GM12873 (cell line): Measurements from ENCODE around the gene CDK13.

Experiments
- TF ChIP-seq, protein P1 (sequence below): IDR thresholded peaks from 2 replicates; pipeline ENCODE4 v1.5.1; 2012; ENCODE audit warnings: low read depth, mild to moderate bottlenecking, moderate library complexity, low read length, control low read depth; ENCODE audit not compliant: insufficient read depth; ENCODE audit errors: missing control alignments

CDK13 gene

DNA sequence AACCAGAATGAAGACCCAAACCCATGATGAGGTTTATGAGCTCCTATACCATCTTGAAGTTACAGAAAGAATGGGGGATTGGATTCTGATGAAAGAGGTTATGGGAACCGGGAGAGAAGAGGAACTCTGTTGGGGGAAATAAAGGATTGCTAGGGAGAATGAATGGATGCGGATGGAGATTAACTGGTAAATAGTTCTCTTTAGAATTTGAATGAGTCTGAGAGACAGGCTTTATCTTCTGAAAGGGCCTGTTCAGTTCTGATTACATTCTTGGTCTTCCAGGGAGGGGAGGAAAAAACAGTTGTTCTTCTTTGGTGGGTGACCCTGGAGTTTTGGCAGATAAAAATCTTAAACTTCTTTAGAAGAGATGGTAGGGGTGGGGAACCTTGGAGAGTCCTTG, 198.6 kb downstream of the CDK13 start:
- TF ChIP-seq, protein P1, sequence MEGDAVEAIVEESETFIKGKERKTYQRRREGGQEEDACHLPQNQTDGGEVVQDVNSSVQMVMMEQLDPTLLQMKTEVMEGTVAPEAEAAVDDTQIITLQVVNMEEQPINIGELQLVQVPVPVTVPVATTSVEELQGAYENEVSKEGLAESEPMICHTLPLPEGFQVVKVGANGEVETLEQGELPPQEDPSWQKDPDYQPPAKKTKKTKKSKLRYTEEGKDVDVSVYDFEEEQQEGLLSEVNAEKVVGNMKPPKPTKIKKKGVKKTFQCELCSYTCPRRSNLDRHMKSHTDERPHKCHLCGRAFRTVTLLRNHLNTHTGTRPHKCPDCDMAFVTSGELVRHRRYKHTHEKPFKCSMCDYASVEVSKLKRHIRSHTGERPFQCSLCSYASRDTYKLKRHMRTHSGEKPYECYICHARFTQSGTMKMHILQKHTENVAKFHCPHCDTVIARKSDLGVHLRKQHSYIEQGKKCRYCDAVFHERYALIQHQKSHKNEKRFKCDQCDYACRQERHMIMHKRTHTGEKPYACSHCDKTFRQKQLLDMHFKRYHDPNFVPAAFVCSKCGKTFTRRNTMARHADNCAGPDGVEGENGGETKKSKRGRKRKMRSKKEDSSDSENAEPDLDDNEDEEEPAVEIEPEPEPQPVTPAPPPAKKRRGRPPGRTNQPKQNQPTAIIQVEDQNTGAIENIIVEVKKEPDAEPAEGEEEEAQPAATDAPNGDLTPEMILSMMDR = no peak
